SK-N-MC (cell line): ENCODE measurements around the gene DHX57.
A peak's percentile ranks its signal among the peaks of the same experiment; 100 is the strongest.

Source experiments
- DNase-seq: peaks from one replicate; pipeline ENCODE4 v3.0.0-alpha.2; 2011; ENCODE audit warnings: low read depth, low spot score
- H3K27ac ChIP-seq: fragments of 200-600 bp; sonication (generic); 2 replicates; pipeline ENCODE4 v1.5.1; 2016; ENCODE audit warnings: mixed run types
- H3K36me3 ChIP-seq: fragments of 200-600 bp; sonication (generic); 2 replicates; pipeline ENCODE4 v1.6.1; 2017; ENCODE audit warnings: antibody characterized with exemption, low read length, mixed read lengths; ENCODE audit not compliant: insufficient read depth
- H3K4me3 ChIP-seq: fragments of 200-600 bp; sonication (generic); 2 replicates; pipeline ENCODE4 v1.5.1; 2016
- H3K9ac ChIP-seq: fragments of 200-600 bp; sonication (generic); 2 replicates; pipeline ENCODE4 v1.8.0; 2017; ENCODE audit warnings: mixed run types, mixed read lengths; ENCODE audit not compliant: insufficient read length
- H3K9me3 ChIP-seq: fragments of 200-600 bp; sonication (generic); 2 replicates; pipeline ENCODE4 v1.6.1; 2017; ENCODE audit warnings: low read depth, mild to moderate bottlenecking, antibody characterized with exemption, low read length, moderate library complexity, mixed read lengths
- EZH2 ChIP-seq: fragments of 200-600 bp; sonication (generic); IDR thresholded peaks from one replicate; pipeline ENCODE4 v1.6.1; 2017; ENCODE audit warnings: antibody characterized with exemption
- FOXP2 ChIP-seq: optimal IDR thresholded peaks from 2 replicates; pipeline ENCODE3; 2011; ENCODE audit warnings: mild to moderate bottlenecking, moderate library complexity; ENCODE audit not compliant: insufficient read depth; ENCODE audit errors: extremely low read length, control extremely low read depth
- POLR2AphosphoS5 ChIP-seq: IDR thresholded peaks from 2 replicates; pipeline ENCODE4 v1.6.1; 2012; ENCODE audit warnings: mild to moderate bottlenecking, low read depth, low read length, borderline replicate concordance

The DHX57 gene

DNA sequence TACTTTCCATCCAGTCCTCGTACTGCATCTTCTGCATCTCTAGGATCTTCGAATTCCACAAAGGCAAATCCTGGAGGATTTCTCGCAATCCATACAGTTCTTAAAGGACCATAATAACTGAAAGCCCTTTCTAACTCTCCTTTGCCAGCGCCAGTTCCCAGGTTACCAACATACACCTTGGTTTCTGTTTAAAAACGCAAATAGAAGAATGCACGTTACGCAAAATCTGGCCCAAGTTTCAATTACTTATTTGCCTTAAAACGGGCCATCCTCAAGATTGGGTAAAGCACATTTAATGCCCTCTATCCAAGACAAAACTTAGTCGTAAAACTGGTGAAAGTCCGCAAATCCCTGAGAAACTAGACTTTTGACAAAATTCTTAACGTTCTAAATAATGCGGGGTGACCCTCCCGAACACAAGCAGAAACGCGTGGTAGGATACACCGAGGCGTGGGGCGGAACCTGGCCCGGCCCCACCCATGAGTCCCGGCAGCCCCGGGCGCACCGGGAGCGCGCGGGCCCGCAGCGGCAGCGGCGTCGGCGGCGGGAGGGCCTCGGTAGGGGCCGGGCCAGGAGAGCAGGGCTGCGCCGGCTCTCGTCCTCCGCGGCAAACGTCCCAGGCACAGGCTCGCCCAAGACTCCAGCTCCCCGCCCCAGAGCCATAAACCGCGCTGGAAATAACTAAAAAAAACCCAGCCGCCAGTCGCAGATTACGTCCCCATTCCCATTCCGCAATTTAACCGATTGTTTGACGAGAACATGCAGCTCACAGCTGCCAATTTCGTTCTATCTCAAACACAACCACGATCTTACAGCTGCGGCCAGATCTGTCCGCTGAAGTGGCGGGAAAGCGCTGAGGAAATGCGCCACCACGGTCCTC is 125.5 kb downstream of the DHX57 start:
- H3K36me3 ChIP-seq = peaks cover 50% of the 10 kb centered on the region
- peak overlapping the region; percentile 97 for H3K9ac ChIP-seq
- peak overlapping the region; percentile 92 for H3K27ac ChIP-seq
- peak overlapping the region; percentile 92 for H3K4me3 ChIP-seq
- DNase-seq = no peak
- H3K9me3 ChIP-seq = no peaks in the 10 kb centered on the region
- TF ChIP-seq POLR2AphosphoS5 = no peak
- TF ChIP-seq FOXP2 = no peak
- no peak for TF ChIP-seq EZH2

DNA sequence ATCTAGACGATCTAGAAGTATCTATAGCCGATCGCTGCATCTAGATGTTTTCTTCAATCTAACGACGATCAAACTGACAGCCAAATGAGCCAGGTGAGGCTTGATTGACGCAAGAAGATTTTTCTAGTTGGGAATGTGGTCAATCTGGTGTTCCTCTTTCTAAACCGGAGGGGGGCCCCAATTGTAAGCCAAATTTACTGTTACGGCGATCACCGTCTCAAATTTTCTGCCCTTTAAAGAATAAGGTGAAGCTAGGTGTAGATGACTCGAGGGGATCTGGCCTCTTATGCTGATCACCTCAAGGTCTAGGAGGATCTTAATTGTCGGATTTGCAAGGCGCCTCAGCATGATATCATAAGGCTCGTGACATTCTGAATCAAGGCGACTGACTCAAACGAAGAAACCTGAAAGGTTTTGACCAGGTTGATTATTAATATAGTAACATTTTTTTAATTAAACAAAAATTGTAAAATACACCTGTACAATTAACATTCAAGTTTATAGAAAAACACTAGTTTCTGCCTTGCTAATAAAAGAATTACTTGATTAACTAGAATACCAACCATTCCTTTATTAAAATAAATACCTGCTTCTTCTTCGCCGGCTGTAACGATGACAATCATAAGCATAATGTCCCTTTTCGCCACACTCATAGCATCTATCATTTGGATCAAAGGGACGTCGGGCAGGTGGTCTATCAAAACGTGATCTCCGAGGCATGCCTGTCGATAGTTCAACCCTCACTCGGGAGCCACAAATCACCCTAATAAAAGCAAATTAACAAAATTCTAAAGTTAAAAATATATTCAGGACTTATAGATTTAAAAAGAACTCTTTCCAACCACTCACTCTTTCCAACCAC is 126.6 kb downstream of the DHX57 start:
- Histone ChIP-seq H3K9ac (peak overlapping the region; percentile 97), H3K36me3 (peaks cover 61% of the 10 kb centered on the region), H3K4me3 (peak overlapping the region; percentile 92), H3K9me3 (no peaks in the 10 kb centered on the region), H3K27ac (peak overlapping the region; percentile 71)
- TF ChIP-seq POLR2AphosphoS5 = peak; percentile 12; the same call in 1 of the 2 replicates
- TF ChIP-seq FOXP2 = no peak
- DNase-seq = no peak

DNA sequence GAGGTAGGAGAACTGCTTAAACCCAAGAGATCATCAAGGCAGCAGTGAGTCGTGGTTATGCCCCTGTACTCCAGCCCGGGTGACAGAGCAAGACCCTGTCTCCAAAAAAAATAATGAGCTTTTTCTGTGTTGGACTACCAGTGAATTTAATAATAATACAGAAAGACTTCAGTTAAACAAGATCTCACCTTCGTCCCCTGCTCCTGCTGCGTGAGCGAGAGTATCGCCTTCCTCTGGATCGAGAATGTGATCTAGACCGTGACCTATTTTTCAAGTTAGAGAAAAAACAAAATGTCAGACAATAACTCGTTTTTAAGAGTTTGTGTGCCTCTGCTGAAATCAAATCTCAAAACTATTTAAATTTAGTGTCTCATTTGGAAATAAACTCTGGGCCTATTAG is 127.3 kb downstream of the DHX57 start:
- Histone ChIP-seq H3K36me3 (peaks cover 68% of the 10 kb centered on the region), H3K9me3 (no peaks in the 10 kb centered on the region), H3K9ac (peak overlapping the region; percentile 97), H3K27ac (peak overlapping the region; percentile 71), H3K4me3 (peak overlapping the region; percentile 92)
- DNase-seq = no peak
- TF ChIP-seq POLR2AphosphoS5 (no peak), EZH2 (no peak), FOXP2 (no peak)

DNA sequence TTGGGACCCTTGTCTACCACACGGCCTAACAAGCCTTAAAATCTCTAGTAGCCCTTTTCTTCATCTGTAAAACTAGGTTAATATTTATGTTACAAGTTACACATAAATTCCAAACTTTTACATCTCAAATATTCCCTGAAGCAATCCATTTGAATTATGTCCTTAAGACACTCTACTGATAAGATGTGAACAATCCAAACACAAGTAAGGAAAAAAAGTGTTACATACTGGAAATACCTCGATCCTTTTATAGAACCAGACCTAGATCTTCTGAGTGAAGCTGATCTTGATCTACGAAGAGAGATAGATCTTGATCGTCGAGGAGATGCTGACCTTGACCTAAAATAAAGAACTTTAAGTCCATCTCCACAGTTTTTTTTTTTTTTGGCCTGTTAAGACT is 127.9 kb downstream of the DHX57 start:
- TF ChIP-seq FOXP2 (no peak), EZH2 (no peak), POLR2AphosphoS5 (no peak)
- Histone ChIP-seq H3K4me3 (peak overlapping the region; percentile 92), H3K36me3 (peaks cover 74% of the 10 kb centered on the region), H3K9ac (peak overlapping the region; percentile 97), H3K9me3 (no peaks in the 10 kb centered on the region), H3K27ac (peak overlapping the region; percentile 71)
- DNase-seq = no peak
